ENCODE results near the gene PLRG1. TPM values are rescaled to one million over a fixed set of nuclear protein-coding genes. Genes with fewer than 3 reads are reported as not detected.

PLRG1 gene
- total RNA-seq, 2 experiments from 2014 or later: 80.1 to 82.6 TPM

DNA sequence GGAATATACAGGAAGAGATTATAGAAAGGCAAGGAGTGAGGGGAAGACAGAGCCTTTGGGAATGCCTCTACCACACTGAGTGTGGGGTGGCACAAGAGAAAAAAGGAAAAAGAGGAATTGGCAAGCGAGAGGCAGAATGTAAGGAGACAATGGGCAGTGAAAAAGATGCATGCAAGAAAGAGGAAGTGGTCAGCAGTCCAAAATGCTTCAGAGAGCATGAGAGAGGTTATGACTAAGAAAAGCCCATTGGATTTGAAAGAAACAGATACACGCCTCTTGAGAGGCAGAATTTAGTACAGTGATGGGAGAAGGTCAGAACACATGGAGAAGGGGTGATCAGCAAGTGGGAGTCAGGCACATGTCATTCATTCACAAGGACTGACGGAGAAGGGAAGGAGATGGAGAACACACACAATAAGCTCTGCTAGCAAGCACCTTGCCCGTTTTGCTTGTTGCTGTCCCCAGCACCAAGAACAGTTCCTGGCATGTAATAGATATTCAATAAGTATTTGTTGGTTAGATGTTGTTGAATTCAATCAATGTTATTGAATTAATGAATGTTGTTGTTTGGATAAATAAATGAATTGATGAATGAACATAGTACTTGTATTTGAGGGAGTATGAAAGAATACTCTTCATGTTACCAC, 65.0 kb downstream of the PLRG1 start:
- Mint-ChIP-seq H3K27me3 (ENCODE audit: low read depth) (peaks cover 21% of the 10 kb centered on the region), H3K4me3 (no peak overlapping the region), H3K36me3 (ENCODE audit: low read depth) (no peaks in the 10 kb centered on the region), H3K9me3 (ENCODE audit: insufficient read depth) (no peaks in the 10 kb centered on the region), H3K4me1 (ENCODE audit: low read depth) (no peaks in the 10 kb centered on the region), H3K27ac (no peak overlapping the region)
- ChIA-PET POLR2A (no interaction called here), CTCF (no interaction called here)
- no peak for DNase-seq
- no peak for ATAC-seq

Other genes starting within 250 kb of the PLRG1 start
- gene DCHS2, start 58.6 kb downstream of the PLRG1 start, total RNA-seq: not detected
- not detected for gene FGB, start 12.6 kb upstream of the PLRG1 start, total RNA-seq
- gene FGA, start 40.3 kb upstream of the PLRG1 start, total RNA-seq: not detected
- not detected for gene FGG, start 62.3 kb upstream of the PLRG1 start, total RNA-seq
- gene LRAT, start 193.6 kb upstream of the PLRG1 start, total RNA-seq: not detected
- not detected for gene RBM46, start 230.9 kb upstream of the PLRG1 start, total RNA-seq